Endothelial cell of umbilical vein (primary cell): Measurements from ENCODE around the gene TATDN3. TPM values are rescaled to one million over a fixed set of nuclear protein-coding genes. Genes with fewer than 3 reads are reported as not detected.

Experiments
- BruUV-seq: library from RNA; stranded (reverse); fragments of 400-500 nt; replicated peaks from 2 replicates; lab custom pipeline; 2021; lab: Mats Ljungman, UMichigan
- CTCF ChIA-PET: fragments of 300-600, 350-600 bp; sonication (Branson Sonifier 250); formaldehyde crosslinking; loops from one replicate; lab custom pipeline; 2021; ENCODE audit warnings: antibody characterized with exemption, inconsistent platforms; lab: Charles Lee
- POLR2A ChIA-PET: fragments of 300-600, 350-600 bp; sonication (Branson Sonifier 250); formaldehyde crosslinking; loops from one replicate; lab custom pipeline; 2021; ENCODE audit warnings: antibody characterized with exemption, inconsistent platforms; lab: Charles Lee
- DNase-seq: peaks from one replicate; pipeline ENCODE4 v3.0.0-alpha.2; 2011; ENCODE audit warnings: low read depth, low spot score
- FAIRE-seq: peaks from 2 replicates; lab custom pipeline; 2011; peaks lifted over from hg19 to GRCh38; lab: Jason Lieb, UNC
- H2AFZ ChIP-seq: 2 replicates; pipeline ENCODE4 v1.6.0; 2012; ENCODE audit warnings: low read depth, low read length, control low read depth, inconsistent platforms
- H3K27ac ChIP-seq: 2 replicates; pipeline ENCODE4 v1.5.1; 2011; ENCODE audit warnings: low read depth, mild to moderate bottlenecking, control low read depth, low read length, moderate library complexity; ENCODE audit not compliant: insufficient read depth
- H3K27me3 ChIP-seq, 2 experiments: 2 replicates each; pipeline versions ENCODE4 v1.6.0 to v1.6.1; 2011; ENCODE audit warnings: low read length in 2 of 2, mixed read lengths in 1 of 2; ENCODE audit not compliant: control insufficient read depth in 2 of 2, insufficient read depth in 2 of 2
- H3K36me3 ChIP-seq, 2 experiments: 2 replicates in 1 of 2; 3 replicates in 1 of 2; pipeline ENCODE4 v1.5.1; 2011; ENCODE audit warnings: low read length in 2 of 2, mild to moderate bottlenecking in 1 of 2, moderate library complexity in 1 of 2; ENCODE audit not compliant: control insufficient read depth in 2 of 2, insufficient read depth in 2 of 2; ENCODE audit errors: extremely low read depth in 1 of 2
- H3K4me1 ChIP-seq: 3 replicates; pipeline ENCODE4 v1.5.1; 2011; ENCODE audit warnings: mild to moderate bottlenecking, low read length; ENCODE audit not compliant: control insufficient read depth, insufficient read depth; ENCODE audit errors: extremely low read depth
- H3K4me2 ChIP-seq: 2 replicates; pipeline ENCODE4 v1.6.1; 2011; ENCODE audit warnings: low read length, control low read depth, mixed read lengths; ENCODE audit not compliant: insufficient read depth
- H3K4me3 ChIP-seq, 3 experiments: fragments of 200-600 bp in 1 of 3; sonication (generic), shearing (Covaris generic) in 1 of 3; replicated peaks in 1 of 3; 2 replicates each; pipeline ENCODE4 v1.5.1; 2011 to 2016; ENCODE audit warnings: control low read depth in 3 of 3, low read length in 3 of 3, mild to moderate bottlenecking in 2 of 3, inconsistent platforms in 1 of 3, low read depth in 1 of 3, moderate library complexity in 1 of 3; ENCODE audit not compliant: insufficient read depth in 1 of 3
- H3K79me2 ChIP-seq: 2 replicates; pipeline ENCODE4 v1.6.0; 2012; ENCODE audit warnings: low read length, inconsistent platforms; ENCODE audit not compliant: control insufficient read depth, insufficient read depth
- H3K9ac ChIP-seq: replicated peaks from 2 replicates; pipeline ENCODE3; 2011; ENCODE audit warnings: low read length, control low read depth; ENCODE audit not compliant: insufficient read depth; ENCODE audit errors: extremely low read depth
- H3K9me1 ChIP-seq: replicated peaks from 3 replicates; pipeline ENCODE4 v1.6.0; 2011; ENCODE audit warnings: mild to moderate bottlenecking, low read length; ENCODE audit not compliant: control insufficient read depth, insufficient read depth; ENCODE audit errors: extremely low read depth
- H3K9me3 ChIP-seq: replicated peaks from 2 replicates; pipeline ENCODE4 v1.5.1; 2012; ENCODE audit warnings: low read length, inconsistent platforms; ENCODE audit not compliant: control insufficient read depth, insufficient read depth
- H4K20me1 ChIP-seq: replicated peaks from 2 replicates; pipeline ENCODE3; 2011; ENCODE audit warnings: mild to moderate bottlenecking, low read length; ENCODE audit not compliant: control insufficient read depth, insufficient read depth; ENCODE audit errors: extremely low read depth
- EZH2 ChIP-seq: IDR thresholded peaks from 2 replicates; pipeline ENCODE4 v1.6.1; 2012; ENCODE audit warnings: borderline replicate concordance, low read depth, mild to moderate bottlenecking, moderate library complexity, low read length, inconsistent platforms; ENCODE audit not compliant: severe bottlenecking
- FOS ChIP-seq: IDR thresholded peaks from 2 replicates; pipeline ENCODE4 v1.6.1; 2011; ENCODE audit warnings: mild to moderate bottlenecking, low read length, moderate library complexity, borderline replicate concordance; ENCODE audit not compliant: insufficient read depth
- GATA2 ChIP-seq: IDR thresholded peaks from 2 replicates; pipeline ENCODE4 v1.7.0; 2011; ENCODE audit warnings: low read depth, mild to moderate bottlenecking, moderate library complexity, mixed read lengths, low read length; ENCODE audit not compliant: insufficient read length, insufficient read depth
- JUN ChIP-seq: IDR thresholded peaks from 2 replicates; pipeline ENCODE4 v1.6.1; 2011; ENCODE audit warnings: borderline replicate concordance, low read depth; ENCODE audit not compliant: insufficient read length, insufficient read depth
- MAX ChIP-seq: IDR thresholded peaks from 2 replicates; pipeline ENCODE4 v1.6.1; 2011; ENCODE audit not compliant: insufficient read depth, insufficient read length
- MYC ChIP-seq: IDR thresholded peaks from one replicate; pipeline ENCODE4 v1.6.1; 2011; ENCODE audit warnings: mild to moderate bottlenecking, low read depth, low read length
- POLR2A ChIP-seq: IDR thresholded peaks from 2 replicates; pipeline ENCODE4 v1.6.1; 2012; ENCODE audit warnings: low read depth, mild to moderate bottlenecking, control low read depth, low read length
- POLR2AphosphoS5 ChIP-seq: IDR thresholded peaks from 2 replicates; pipeline ENCODE4 v1.6.1; 2012; ENCODE audit warnings: low read depth, mild to moderate bottlenecking, control low read depth, low read length, moderate library complexity; ENCODE audit not compliant: insufficient read depth
- dilution Hi-C: fragments of 300-500 bp; cut with MboI; formaldehyde crosslinking; loops from one replicate; pipeline ENCODE4 v1.15.0; 2019; ENCODE audit warnings: low sequenced_read_pairs; ENCODE audit not compliant: extremely low pct_ligation_motif_present
- intact Hi-C: fragments of 100-400 bp; cut with micrococcal nuclease; formaldehyde crosslinking; loops from one replicate; pipeline ENCODE4 v1.10.0; 2022
- polyA plus RNA-seq, 4 experiments: library from polyadenylated mRNA; depleted of rRNA in 3 of 4; stranded (reverse) in 3 of 4; unstranded in 1 of 4; fragments of >200 nt; gene quantifications; 2 replicates each; pipeline versions ENCODE4 v1.2.1 to v1.2.3, GENCODE V29; 2011 to 2012; ENCODE audit warnings: missing spikeins in 1 of 4
- total RNA-seq: library from RNA; stranded (reverse); gene quantifications from 2 replicates; pipeline ENCODE4 v1.2.3, GENCODE V29; 2021
- TF ChIP-seq, protein P1 (sequence below), 2 donors: IDR thresholded peaks; 1 replicate in 1 of 2; 2 replicates in 1 of 2; pipeline ENCODE4 v1.5.1; 2011; ENCODE audit warnings: low read length in 2 of 2, mild to moderate bottlenecking in 2 of 2, moderate library complexity in 2 of 2, control low read depth in 1 of 2, inconsistent platforms in 1 of 2, low read depth in 1 of 2; ENCODE audit not compliant: insufficient read depth in 1 of 2; ENCODE audit errors: extremely low read depth in 1 of 2

Gene TATDN3
- total and polyA plus RNA-seq, 2 donors (not counting 3 experiments of a cell fraction or from before 2014, with no cell fraction given), result 4.3 to 8.0 TPM

GRCh38 chr1:212773011-212773410 is 18.7 kb upstream of the TATDN3 start:
- no peak for DNase-seq
- H3K79me2 ChIP-seq, result peaks cover 2% of the 10 kb centered on the region
- dilution Hi-C loops, result no loop called here
- H3K9me3 ChIP-seq, result no peaks in the 10 kb centered on the region
- no peaks in the 10 kb centered on the region for H4K20me1 ChIP-seq
- no peak overlapping the region for H3K9ac ChIP-seq
- no TSS peak for BruUV-seq
- no peak overlapping the region for H3K4me3 ChIP-seq
- no peak overlapping the region for H2AFZ ChIP-seq
- no peak overlapping the region for H3K4me2 ChIP-seq
- H3K9me1 ChIP-seq, result no peaks in the 10 kb centered on the region
- no peaks in the 10 kb centered on the region for H3K36me3 ChIP-seq
- no peak for FAIRE-seq
- H3K27ac ChIP-seq, result no peak overlapping the region
- no peak for TF ChIP-seq POLR2AphosphoS5
- TF ChIP-seq JUN, result no peak
- TF ChIP-seq MAX, result no peak
- no peak for TF ChIP-seq POLR2A
- TF ChIP-seq EZH2, result no peak
- TF ChIP-seq, protein P1, sequence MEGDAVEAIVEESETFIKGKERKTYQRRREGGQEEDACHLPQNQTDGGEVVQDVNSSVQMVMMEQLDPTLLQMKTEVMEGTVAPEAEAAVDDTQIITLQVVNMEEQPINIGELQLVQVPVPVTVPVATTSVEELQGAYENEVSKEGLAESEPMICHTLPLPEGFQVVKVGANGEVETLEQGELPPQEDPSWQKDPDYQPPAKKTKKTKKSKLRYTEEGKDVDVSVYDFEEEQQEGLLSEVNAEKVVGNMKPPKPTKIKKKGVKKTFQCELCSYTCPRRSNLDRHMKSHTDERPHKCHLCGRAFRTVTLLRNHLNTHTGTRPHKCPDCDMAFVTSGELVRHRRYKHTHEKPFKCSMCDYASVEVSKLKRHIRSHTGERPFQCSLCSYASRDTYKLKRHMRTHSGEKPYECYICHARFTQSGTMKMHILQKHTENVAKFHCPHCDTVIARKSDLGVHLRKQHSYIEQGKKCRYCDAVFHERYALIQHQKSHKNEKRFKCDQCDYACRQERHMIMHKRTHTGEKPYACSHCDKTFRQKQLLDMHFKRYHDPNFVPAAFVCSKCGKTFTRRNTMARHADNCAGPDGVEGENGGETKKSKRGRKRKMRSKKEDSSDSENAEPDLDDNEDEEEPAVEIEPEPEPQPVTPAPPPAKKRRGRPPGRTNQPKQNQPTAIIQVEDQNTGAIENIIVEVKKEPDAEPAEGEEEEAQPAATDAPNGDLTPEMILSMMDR (IDR thresholded peaks at IDR 0.05; ENCODE audit: extremely low read depth in 1 of 2, insufficient read depth in 1 of 2, low read depth in 1 of 2, low read length in 2 of 2), result no peak
- TF ChIP-seq MYC, result no peak
- no peak for TF ChIP-seq FOS
- no peak for TF ChIP-seq GATA2
- H3K27me3 ChIP-seq, result no peaks in the 10 kb centered on the region
- ChIA-PET POLR2A (no interaction called here), CTCF (interaction anchor here (1.6 to 2.5 kb wide), 2 partner anchors 23 to 108 kb away, joined by 4 to 8 read pairs; no protein-coding TSS in a partner anchor)
- no peaks in the 10 kb centered on the region for H3K4me1 ChIP-seq
- intact Hi-C loops, result no loop called here
